Prostate gland (tissue), 2 donors: Measurements from ENCODE around the gene RMDN3. TPM values are rescaled to one million over a fixed set of nuclear protein-coding genes. Genes with fewer than 3 reads are reported as not detected.

Experiments used
- DNase-seq: peaks from one replicate; pipeline ENCODE4 v3.0.0-alpha.2; 2019; ENCODE audit warnings: low spot score
- H3K27ac ChIP-seq, 2 donors: fragments of 200-600 bp; sonication (generic); 2 replicates each; pipeline ENCODE4 v1.5.1; 2017 to 2019
- H3K27me3 ChIP-seq: fragments of 200-600 bp; sonication (generic); replicated peaks from 2 replicates; pipeline ENCODE4 v1.5.1; 2019; ENCODE audit not compliant: insufficient read depth
- H3K36me3 ChIP-seq, 2 donors: fragments of 200-600 bp; sonication (generic); 1 replicate in 1 of 2; 2 replicates in 1 of 2; pipeline versions ENCODE4 v1.5.1 to v1.8.1; 2017 to 2019
- H3K4me1 ChIP-seq: fragments of 200-600 bp; sonication (generic); replicated peaks from 2 replicates; pipeline ENCODE4 v1.5.1; 2019
- H3K4me3 ChIP-seq, 2 donors: fragments of 200-600 bp; sonication (generic); 2 replicates each; pipeline ENCODE4 v1.5.1; 2017 to 2019
- H3K9me3 ChIP-seq: fragments of 200-600 bp; sonication (generic); 2 replicates; pipeline ENCODE4 v1.5.1; 2017
- POLR2A ChIP-seq: fragments of 450-650 bp; IDR thresholded peaks from one replicate; pipeline ENCODE4 v1.6.1; 2016; ENCODE audit warnings: antibody characterized with exemption, mild to moderate bottlenecking
- POLR2AphosphoS5 ChIP-seq: sonication (generic); formaldehyde crosslinking; IDR thresholded peaks from one replicate; pipeline ENCODE4 v1.6.1; 2017; ENCODE audit warnings: antibody characterized with exemption
- WGBS: methylation state at CpG from one replicate; pipeline ENCODE4 v1.1.5; 2018; 5-methylcytosine and 5-hydroxymethylcytosine counted together
- intact Hi-C: fragments of 100-400 bp; cut with DNase I; formaldehyde crosslinking; loops from one replicate; pipeline ENCODE4 v1.14.2; 2022
- total RNA-seq, 2 donors: library from RNA; depleted of rRNA; stranded (reverse); fragments of >200 nt; gene quantifications; one replicate each; pipeline ENCODE4 v1.1.0, GENCODE V29; 2016
- TF ChIP-seq, protein P1 (sequence below), 4 experiments: fragments of 200-600 bp in 2 of 4; fragments of 450-650 bp in 2 of 4; sonication (generic) in 2 of 4; IDR thresholded peaks; 1 replicate in 3 of 4; 2 replicates in 1 of 4; pipeline ENCODE4 v1.5.1; 2016 to 2019; ENCODE audit warnings: antibody characterized with exemption in 4 of 4, mild to moderate bottlenecking in 2 of 4, moderate library complexity in 2 of 4

The RMDN3 gene
- total RNA-seq, 2 donors from 2014 or later = 28.2 to 31.9 TPM

DNA sequence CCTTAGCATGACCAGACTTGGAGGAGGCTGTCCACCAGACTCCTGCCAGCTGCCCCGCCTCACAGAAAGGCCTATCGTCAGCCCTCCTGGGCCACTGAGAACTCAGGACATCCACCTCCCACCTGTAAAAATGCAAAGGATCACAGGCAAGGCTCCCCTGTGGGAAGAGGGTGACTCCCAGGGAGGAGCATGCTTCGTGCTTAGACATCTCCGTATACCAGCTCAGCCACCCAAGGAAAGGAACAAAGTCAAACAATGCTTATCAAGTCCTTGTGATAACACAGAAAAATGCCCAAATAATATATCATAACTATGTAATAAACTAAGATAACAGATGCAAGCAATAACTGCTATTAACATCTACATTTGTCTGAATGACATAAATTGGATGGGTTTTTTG, 4.2 kb downstream of the RMDN3 start:
- TF ChIP-seq POLR2AphosphoS5 (no peak), POLR2A (no peak)
- TF ChIP-seq, protein P1, sequence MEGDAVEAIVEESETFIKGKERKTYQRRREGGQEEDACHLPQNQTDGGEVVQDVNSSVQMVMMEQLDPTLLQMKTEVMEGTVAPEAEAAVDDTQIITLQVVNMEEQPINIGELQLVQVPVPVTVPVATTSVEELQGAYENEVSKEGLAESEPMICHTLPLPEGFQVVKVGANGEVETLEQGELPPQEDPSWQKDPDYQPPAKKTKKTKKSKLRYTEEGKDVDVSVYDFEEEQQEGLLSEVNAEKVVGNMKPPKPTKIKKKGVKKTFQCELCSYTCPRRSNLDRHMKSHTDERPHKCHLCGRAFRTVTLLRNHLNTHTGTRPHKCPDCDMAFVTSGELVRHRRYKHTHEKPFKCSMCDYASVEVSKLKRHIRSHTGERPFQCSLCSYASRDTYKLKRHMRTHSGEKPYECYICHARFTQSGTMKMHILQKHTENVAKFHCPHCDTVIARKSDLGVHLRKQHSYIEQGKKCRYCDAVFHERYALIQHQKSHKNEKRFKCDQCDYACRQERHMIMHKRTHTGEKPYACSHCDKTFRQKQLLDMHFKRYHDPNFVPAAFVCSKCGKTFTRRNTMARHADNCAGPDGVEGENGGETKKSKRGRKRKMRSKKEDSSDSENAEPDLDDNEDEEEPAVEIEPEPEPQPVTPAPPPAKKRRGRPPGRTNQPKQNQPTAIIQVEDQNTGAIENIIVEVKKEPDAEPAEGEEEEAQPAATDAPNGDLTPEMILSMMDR (IDR thresholded peaks at IDR 0.05) = no peak
- Histone ChIP-seq H3K4me1 (no peaks in the 10 kb centered on the region), H3K4me3 (no peak overlapping the region), H3K27me3 (no peaks in the 10 kb centered on the region), H3K27ac (no peak overlapping the region), H3K9me3 (no peaks in the 10 kb centered on the region), H3K36me3 (peaks cover 0 to 9% of the 10 kb centered on the region in 2 donors)
- intact Hi-C loops = no loop called here
- DNase-seq = no peak
- WGBS = 91% methylated on average over 3 of the region's 4 CpGs

- H3K4me1 ChIP-seq = no peaks in the 10 kb centered on the region
- TF ChIP-seq POLR2AphosphoS5 = no peak
- TF ChIP-seq POLR2A = no peak
- TF ChIP-seq, protein P1 (IDR thresholded peaks at IDR 0.05) = no peak
- 96% methylated on average over 4 of the region's 4 CpGs for WGBS
- DNase-seq = no peak
- H3K9me3 ChIP-seq = no peaks in the 10 kb centered on the region
- no peak overlapping the region for H3K4me3 ChIP-seq
- intact Hi-C loops = loop anchor here (5.0 kb wide), 1 partner anchor 143 kb away; the partner anchor contains the start of gene VPS18
- peaks cover 9 to 10% of the 10 kb centered on the region in 2 donors for H3K36me3 ChIP-seq
- no peaks in the 10 kb centered on the region for H3K27me3 ChIP-seq
- no peak overlapping the region for H3K27ac ChIP-seq
These were observed 5.9 kb downstream of the RMDN3 start for GRCh38 chr15:40749151-40749630.

DNA sequence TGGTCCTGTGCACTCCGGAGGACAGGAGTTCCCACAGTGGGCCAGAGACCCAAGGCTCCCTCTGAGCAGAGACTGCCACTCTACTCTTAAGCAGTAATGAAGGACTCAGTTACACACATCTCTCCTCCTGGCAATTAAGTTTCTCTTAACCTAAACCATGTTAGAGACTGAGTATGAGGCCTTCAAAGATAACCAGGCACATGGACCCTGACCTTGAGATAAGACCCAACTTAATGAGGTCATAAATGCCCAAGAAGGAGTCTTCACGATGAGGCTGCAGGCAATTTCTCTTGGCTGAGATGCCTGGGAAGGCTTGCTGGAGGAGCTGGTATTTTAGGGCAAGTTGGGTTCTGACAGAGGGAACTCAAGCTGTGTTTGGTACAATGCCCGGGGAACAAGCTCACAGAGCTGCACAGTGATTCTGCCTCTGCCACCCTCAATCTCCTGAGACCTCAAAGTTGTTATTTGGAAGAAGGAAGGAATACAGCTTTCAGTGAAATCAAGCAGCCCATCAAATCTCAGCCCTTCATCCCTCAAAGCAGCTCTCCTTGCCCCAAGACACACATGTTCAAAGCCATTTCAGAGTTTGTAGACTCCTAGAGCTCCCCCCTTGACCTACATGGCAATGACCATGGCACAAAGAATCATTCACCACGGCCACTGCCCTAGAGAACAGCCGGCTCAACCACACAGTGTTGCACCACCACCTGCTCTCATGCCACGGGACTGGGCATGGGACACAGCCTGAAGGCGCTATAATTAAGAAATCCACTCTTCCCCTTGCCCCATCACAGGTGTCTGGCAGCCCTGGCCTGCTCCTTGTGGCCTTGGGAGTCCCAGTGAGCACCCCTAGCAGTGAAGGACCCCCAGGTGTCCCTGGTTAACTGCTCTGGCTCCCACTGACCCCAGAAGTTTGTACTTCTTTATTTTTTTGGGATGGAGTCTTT, 7.1 kb downstream of the RMDN3 start:
- WGBS = 66% methylated on average over 7 of the region's 7 CpGs
- Histone ChIP-seq H3K9me3 (no peaks in the 10 kb centered on the region), H3K27ac (no peak overlapping the region), H3K4me3 (no peak overlapping the region), H3K36me3 (peaks cover 15 to 21% of the 10 kb centered on the region in 2 donors), H3K27me3 (no peaks in the 10 kb centered on the region), H3K4me1 (no peaks in the 10 kb centered on the region)
- TF ChIP-seq, protein P1 (IDR thresholded peaks at IDR 0.05) = no peak
- no peak for TF ChIP-seq POLR2AphosphoS5
- no peak for DNase-seq
- intact Hi-C loops = loop anchor here (5.0 kb wide), 1 partner anchor 144 kb away; the partner anchor contains the start of gene VPS18

GRCh38 chr15:40746916-40747418, 8.1 kb downstream of the RMDN3 start:
- DNase-seq = no peak

More at GRCh38 chr15:40746916-40747418, 8.1 kb downstream of the RMDN3 start:
- no peaks in the 10 kb centered on the region for H3K4me1 ChIP-seq
- WGBS = 75% methylated on average over 3 of the region's 3 CpGs
- H3K27ac ChIP-seq = no peak overlapping the region
- H3K36me3 ChIP-seq = peaks cover 15 to 21% of the 10 kb centered on the region in 2 donors
- TF ChIP-seq, protein P1 (IDR thresholded peaks at IDR 0.05) = no peak
- TF ChIP-seq POLR2AphosphoS5 = no peak
- no peak for TF ChIP-seq POLR2A
- intact Hi-C loops = loop anchor here (5.0 kb wide), 1 partner anchor 145 kb away; the partner anchor contains the start of gene VPS18
- H3K27me3 ChIP-seq = no peaks in the 10 kb centered on the region
- H3K4me3 ChIP-seq = no peak overlapping the region
- no peaks in the 10 kb centered on the region for H3K9me3 ChIP-seq
